Endothelial cell of umbilical vein (primary cell): ENCODE data around the gene KLHL5. TPM values are rescaled to one million over a fixed set of nuclear protein-coding genes. Genes with fewer than 3 reads are reported as not detected.

Experiments used
- BruUV-seq: library from RNA; stranded (reverse); fragments of 400-500 nt; replicated peaks from 2 replicates; lab custom pipeline; 2021; lab: Mats Ljungman, UMichigan
- CTCF ChIA-PET: fragments of 300-600, 350-600 bp; sonication (Branson Sonifier 250); formaldehyde crosslinking; loops from one replicate; lab custom pipeline; 2021; ENCODE audit warnings: antibody characterized with exemption, inconsistent platforms; lab: Charles Lee
- POLR2A ChIA-PET: fragments of 300-600, 350-600 bp; sonication (Branson Sonifier 250); formaldehyde crosslinking; loops from one replicate; lab custom pipeline; 2021; ENCODE audit warnings: antibody characterized with exemption, inconsistent platforms; lab: Charles Lee
- DNase-seq: peaks from one replicate; pipeline ENCODE4 v3.0.0-alpha.2; 2011; ENCODE audit warnings: low read depth, low spot score
- FAIRE-seq: peaks from 2 replicates; lab custom pipeline; 2011; peaks lifted over from hg19 to GRCh38; lab: Jason Lieb, UNC
- H2AFZ ChIP-seq: 2 replicates; pipeline ENCODE4 v1.6.0; 2012; ENCODE audit warnings: low read depth, low read length, control low read depth, inconsistent platforms
- H3K27ac ChIP-seq: 2 replicates; pipeline ENCODE4 v1.5.1; 2011; ENCODE audit warnings: low read depth, mild to moderate bottlenecking, control low read depth, low read length, moderate library complexity; ENCODE audit not compliant: insufficient read depth
- H3K27me3 ChIP-seq, 2 experiments: 2 replicates each; pipeline versions ENCODE4 v1.6.0 to v1.6.1; 2011; ENCODE audit warnings: low read length in 2 of 2, mixed read lengths in 1 of 2; ENCODE audit not compliant: control insufficient read depth in 2 of 2, insufficient read depth in 2 of 2
- H3K36me3 ChIP-seq, 2 experiments: 2 replicates in 1 of 2; 3 replicates in 1 of 2; pipeline ENCODE4 v1.5.1; 2011; ENCODE audit warnings: low read length in 2 of 2, mild to moderate bottlenecking in 1 of 2, moderate library complexity in 1 of 2; ENCODE audit not compliant: control insufficient read depth in 2 of 2, insufficient read depth in 2 of 2; ENCODE audit errors: extremely low read depth in 1 of 2
- H3K4me1 ChIP-seq: 3 replicates; pipeline ENCODE4 v1.5.1; 2011; ENCODE audit warnings: mild to moderate bottlenecking, low read length; ENCODE audit not compliant: control insufficient read depth, insufficient read depth; ENCODE audit errors: extremely low read depth
- H3K4me2 ChIP-seq: 2 replicates; pipeline ENCODE4 v1.6.1; 2011; ENCODE audit warnings: low read length, control low read depth, mixed read lengths; ENCODE audit not compliant: insufficient read depth
- H3K4me3 ChIP-seq, 3 experiments: fragments of 200-600 bp in 1 of 3; sonication (generic), shearing (Covaris generic) in 1 of 3; replicated peaks in 1 of 3; 2 replicates each; pipeline ENCODE4 v1.5.1; 2011 to 2016; ENCODE audit warnings: control low read depth in 3 of 3, low read length in 3 of 3, mild to moderate bottlenecking in 2 of 3, inconsistent platforms in 1 of 3, low read depth in 1 of 3, moderate library complexity in 1 of 3; ENCODE audit not compliant: insufficient read depth in 1 of 3
- H3K79me2 ChIP-seq: 2 replicates; pipeline ENCODE4 v1.6.0; 2012; ENCODE audit warnings: low read length, inconsistent platforms; ENCODE audit not compliant: control insufficient read depth, insufficient read depth
- H3K9ac ChIP-seq: replicated peaks from 2 replicates; pipeline ENCODE3; 2011; ENCODE audit warnings: low read length, control low read depth; ENCODE audit not compliant: insufficient read depth; ENCODE audit errors: extremely low read depth
- H3K9me1 ChIP-seq: replicated peaks from 3 replicates; pipeline ENCODE4 v1.6.0; 2011; ENCODE audit warnings: mild to moderate bottlenecking, low read length; ENCODE audit not compliant: control insufficient read depth, insufficient read depth; ENCODE audit errors: extremely low read depth
- H3K9me3 ChIP-seq: replicated peaks from 2 replicates; pipeline ENCODE4 v1.5.1; 2012; ENCODE audit warnings: low read length, inconsistent platforms; ENCODE audit not compliant: control insufficient read depth, insufficient read depth
- H4K20me1 ChIP-seq: replicated peaks from 2 replicates; pipeline ENCODE3; 2011; ENCODE audit warnings: mild to moderate bottlenecking, low read length; ENCODE audit not compliant: control insufficient read depth, insufficient read depth; ENCODE audit errors: extremely low read depth
- EZH2 ChIP-seq: IDR thresholded peaks from 2 replicates; pipeline ENCODE4 v1.6.1; 2012; ENCODE audit warnings: borderline replicate concordance, low read depth, mild to moderate bottlenecking, moderate library complexity, low read length, inconsistent platforms; ENCODE audit not compliant: severe bottlenecking
- FOS ChIP-seq: IDR thresholded peaks from 2 replicates; pipeline ENCODE4 v1.6.1; 2011; ENCODE audit warnings: mild to moderate bottlenecking, low read length, moderate library complexity, borderline replicate concordance; ENCODE audit not compliant: insufficient read depth
- GATA2 ChIP-seq: IDR thresholded peaks from 2 replicates; pipeline ENCODE4 v1.7.0; 2011; ENCODE audit warnings: low read depth, mild to moderate bottlenecking, moderate library complexity, mixed read lengths, low read length; ENCODE audit not compliant: insufficient read length, insufficient read depth
- JUN ChIP-seq: IDR thresholded peaks from 2 replicates; pipeline ENCODE4 v1.6.1; 2011; ENCODE audit warnings: borderline replicate concordance, low read depth; ENCODE audit not compliant: insufficient read length, insufficient read depth
- MYC ChIP-seq: IDR thresholded peaks from one replicate; pipeline ENCODE4 v1.6.1; 2011; ENCODE audit warnings: mild to moderate bottlenecking, low read depth, low read length
- POLR2A ChIP-seq: IDR thresholded peaks from 2 replicates; pipeline ENCODE4 v1.6.1; 2012; ENCODE audit warnings: low read depth, mild to moderate bottlenecking, control low read depth, low read length
- POLR2AphosphoS5 ChIP-seq: IDR thresholded peaks from 2 replicates; pipeline ENCODE4 v1.6.1; 2012; ENCODE audit warnings: low read depth, mild to moderate bottlenecking, control low read depth, low read length, moderate library complexity; ENCODE audit not compliant: insufficient read depth
- dilution Hi-C: fragments of 300-500 bp; cut with MboI; formaldehyde crosslinking; loops from one replicate; pipeline ENCODE4 v1.15.0; 2019; ENCODE audit warnings: low sequenced_read_pairs; ENCODE audit not compliant: extremely low pct_ligation_motif_present
- intact Hi-C: fragments of 100-400 bp; cut with micrococcal nuclease; formaldehyde crosslinking; loops from one replicate; pipeline ENCODE4 v1.10.0; 2022
- polyA plus RNA-seq, 4 experiments: library from polyadenylated mRNA; depleted of rRNA in 3 of 4; stranded (reverse) in 3 of 4; unstranded in 1 of 4; fragments of >200 nt; gene quantifications; 2 replicates each; pipeline versions ENCODE4 v1.2.1 to v1.2.3, GENCODE V29; 2011 to 2012; ENCODE audit warnings: missing spikeins in 1 of 4
- total RNA-seq: library from RNA; stranded (reverse); gene quantifications from 2 replicates; pipeline ENCODE4 v1.2.3, GENCODE V29; 2021
- TF ChIP-seq, protein P1 (sequence below), 2 donors: IDR thresholded peaks; 1 replicate in 1 of 2; 2 replicates in 1 of 2; pipeline ENCODE4 v1.5.1; 2011; ENCODE audit warnings: low read length in 2 of 2, mild to moderate bottlenecking in 2 of 2, moderate library complexity in 2 of 2, control low read depth in 1 of 2, inconsistent platforms in 1 of 2, low read depth in 1 of 2; ENCODE audit not compliant: insufficient read depth in 1 of 2; ENCODE audit errors: extremely low read depth in 1 of 2
- TF ChIP-seq, protein P2 (sequence below): IDR thresholded peaks from 2 replicates; pipeline ENCODE4 v1.6.1; 2011; ENCODE audit not compliant: insufficient read depth, insufficient read length

KLHL5 gene
- total and polyA plus RNA-seq, 2 donors (not counting 3 experiments of a cell fraction or from before 2014, with no cell fraction given), result 32.2 to 54.6 TPM

DNA sequence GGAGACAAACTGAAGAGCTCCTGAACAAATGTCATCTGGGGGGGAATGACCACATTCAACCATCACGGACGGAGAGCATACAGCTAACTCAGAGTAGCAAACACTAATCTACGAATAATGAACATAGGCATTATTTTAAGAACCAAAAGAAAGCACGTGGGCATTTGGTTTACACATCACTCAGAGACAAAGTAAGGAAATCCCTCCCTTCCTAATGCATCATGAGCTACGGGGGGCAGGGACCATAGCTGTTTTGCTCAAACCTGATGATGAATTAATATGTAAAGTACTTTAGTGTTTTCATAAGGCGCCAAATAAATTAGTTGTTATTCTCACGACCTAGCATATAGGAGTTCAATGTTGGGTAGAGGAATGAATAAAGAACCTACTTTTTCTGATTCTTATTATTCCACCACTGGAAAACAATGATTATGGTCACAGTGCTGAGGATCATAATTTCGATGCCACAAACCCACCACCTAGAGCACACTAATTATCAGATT lies 18.1 kb upstream of the KLHL5 start:
- ChIA-PET POLR2A (interaction anchor here (0.6 to 1.1 kb wide), 3 partner anchors 13 to 23 kb away, joined by 3 read pairs; no protein-coding TSS in a partner anchor), CTCF (interaction anchor here (0.8 to 3.6 kb wide), 11 partner anchors 9 to 155 kb away, joined by 3 to 20 read pairs (median 4); partner anchors contain the start of gene TMEM156)
- Histone ChIP-seq H2AFZ (peak overlapping the region; percentile 78), H3K4me1 (peaks cover 25% of the 10 kb centered on the region), H3K27me3 (no peaks in the 10 kb centered on the region), H3K4me3 (peak overlapping the region; percentile 33 to 76 (median 60)), H3K36me3 (no peaks in the 10 kb centered on the region), H4K20me1 (no peaks in the 10 kb centered on the region), H3K79me2 (peaks cover 30% of the 10 kb centered on the region), H3K9me3 (no peaks in the 10 kb centered on the region), H3K4me2 (peak overlapping the region; percentile 68), H3K27ac (peak overlapping the region; percentile 92), H3K9ac (peak overlapping the region; percentile 87), H3K9me1 (no peaks in the 10 kb centered on the region)
- dilution Hi-C loops (no loop called here), intact Hi-C loops (loop anchor here (1.0 to 10.0 kb wide), 8 partner anchors 8 to 289 kb away; partner anchors contain the start of genes FAM114A1, TMEM156 and WDR19)
- peak; percentile 7 for TF ChIP-seq MYC
- peak; percentile 9 for TF ChIP-seq POLR2AphosphoS5
- TF ChIP-seq POLR2A, result no peak
- TF ChIP-seq, protein P1, sequence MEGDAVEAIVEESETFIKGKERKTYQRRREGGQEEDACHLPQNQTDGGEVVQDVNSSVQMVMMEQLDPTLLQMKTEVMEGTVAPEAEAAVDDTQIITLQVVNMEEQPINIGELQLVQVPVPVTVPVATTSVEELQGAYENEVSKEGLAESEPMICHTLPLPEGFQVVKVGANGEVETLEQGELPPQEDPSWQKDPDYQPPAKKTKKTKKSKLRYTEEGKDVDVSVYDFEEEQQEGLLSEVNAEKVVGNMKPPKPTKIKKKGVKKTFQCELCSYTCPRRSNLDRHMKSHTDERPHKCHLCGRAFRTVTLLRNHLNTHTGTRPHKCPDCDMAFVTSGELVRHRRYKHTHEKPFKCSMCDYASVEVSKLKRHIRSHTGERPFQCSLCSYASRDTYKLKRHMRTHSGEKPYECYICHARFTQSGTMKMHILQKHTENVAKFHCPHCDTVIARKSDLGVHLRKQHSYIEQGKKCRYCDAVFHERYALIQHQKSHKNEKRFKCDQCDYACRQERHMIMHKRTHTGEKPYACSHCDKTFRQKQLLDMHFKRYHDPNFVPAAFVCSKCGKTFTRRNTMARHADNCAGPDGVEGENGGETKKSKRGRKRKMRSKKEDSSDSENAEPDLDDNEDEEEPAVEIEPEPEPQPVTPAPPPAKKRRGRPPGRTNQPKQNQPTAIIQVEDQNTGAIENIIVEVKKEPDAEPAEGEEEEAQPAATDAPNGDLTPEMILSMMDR (IDR thresholded peaks at IDR 0.05; ENCODE audit: extremely low read depth in 1 of 2, insufficient read depth in 1 of 2, low read depth in 1 of 2, low read length in 2 of 2), result no peak
- TF ChIP-seq GATA2, result no peak
- TF ChIP-seq, protein P2, sequence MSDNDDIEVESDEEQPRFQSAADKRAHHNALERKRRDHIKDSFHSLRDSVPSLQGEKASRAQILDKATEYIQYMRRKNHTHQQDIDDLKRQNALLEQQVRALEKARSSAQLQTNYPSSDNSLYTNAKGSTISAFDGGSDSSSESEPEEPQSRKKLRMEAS, result peak; percentile 77
- TF ChIP-seq JUN, result peak; percentile 14
- TF ChIP-seq EZH2, result no peak
- TF ChIP-seq FOS, result no peak
- DNase-seq (peak; percentile 87), FAIRE-seq (peak; percentile 44)
- TSS peak; percentile 79 for BruUV-seq
